GF-D8 (cell line): ENCODE measurements around the gene SPOCK1.
"Not testable (repeated sequence)": the region's sequence is repeated elsewhere in the genome, so short reads cannot be mapped to it uniquely, and the experiment has no call there.

Experiments used
- DNase-seq: peaks from one replicate; lab custom pipeline; 2025; lab: John Stamatoyannopoulos, UW

Gene SPOCK1

GRCh38 chr5:137263371-137264005, 235.6 kb downstream of the SPOCK1 start:
- DNase-seq = no peak

- no peak for DNase-seq
These were observed 236.3 kb downstream of the SPOCK1 start for GRCh38 chr5:137262818-137263217.

GRCh38 chr5:137260820-137261695, 238.1 kb downstream of the SPOCK1 start:
- DNase-seq = no peak

- not testable (repeated sequence) for DNase-seq
These were observed 240.0 kb downstream of the SPOCK1 start for GRCh38 chr5:137259115-137259514.

- DNase-seq = no peak
These were observed 244.7 kb downstream of the SPOCK1 start for GRCh38 chr5:137254119-137255090.

- no peak for DNase-seq
These were observed 246.6 kb downstream of the SPOCK1 start for GRCh38 chr5:137252512-137252911.

GRCh38 chr5:137250421-137250820, 248.7 kb downstream of the SPOCK1 start:
- DNase-seq = no peak

GRCh38 chr5:137248527-137248926, 250.6 kb downstream of the SPOCK1 start:
- DNase-seq = no peak

- no peak for DNase-seq
These were observed 253.7 kb downstream of the SPOCK1 start for GRCh38 chr5:137245438-137245837.

- DNase-seq = no peak
These were observed 258.8 kb downstream of the SPOCK1 start for GRCh38 chr5:137240285-137240684.

- no peak for DNase-seq
These were observed 262.1 kb downstream of the SPOCK1 start for GRCh38 chr5:137236849-137237507.

GRCh38 chr5:137236252-137236651, 262.9 kb downstream of the SPOCK1 start:
- DNase-seq = no peak

- no peak for DNase-seq
These were observed 263.9 kb downstream of the SPOCK1 start for GRCh38 chr5:137234973-137235943.

- no peak for DNase-seq
These were observed 265.4 kb downstream of the SPOCK1 start for GRCh38 chr5:137233726-137234125.

GRCh38 chr5:137233304-137233703, 265.8 kb downstream of the SPOCK1 start:
- not testable (repeated sequence) for DNase-seq

- DNase-seq = no peak
These were observed 267.6 kb downstream of the SPOCK1 start for GRCh38 chr5:137231540-137231939.

- DNase-seq = no peak
These were observed 270.3 kb downstream of the SPOCK1 start for GRCh38 chr5:137228816-137229215.

GRCh38 chr5:137226081-137226480, 273.0 kb downstream of the SPOCK1 start:
- DNase-seq = no peak

GRCh38 chr5:137223324-137224295, 275.5 kb downstream of the SPOCK1 start:
- no peak for DNase-seq
